ENCODE measurements around the gene ZBTB9.

DNA sequence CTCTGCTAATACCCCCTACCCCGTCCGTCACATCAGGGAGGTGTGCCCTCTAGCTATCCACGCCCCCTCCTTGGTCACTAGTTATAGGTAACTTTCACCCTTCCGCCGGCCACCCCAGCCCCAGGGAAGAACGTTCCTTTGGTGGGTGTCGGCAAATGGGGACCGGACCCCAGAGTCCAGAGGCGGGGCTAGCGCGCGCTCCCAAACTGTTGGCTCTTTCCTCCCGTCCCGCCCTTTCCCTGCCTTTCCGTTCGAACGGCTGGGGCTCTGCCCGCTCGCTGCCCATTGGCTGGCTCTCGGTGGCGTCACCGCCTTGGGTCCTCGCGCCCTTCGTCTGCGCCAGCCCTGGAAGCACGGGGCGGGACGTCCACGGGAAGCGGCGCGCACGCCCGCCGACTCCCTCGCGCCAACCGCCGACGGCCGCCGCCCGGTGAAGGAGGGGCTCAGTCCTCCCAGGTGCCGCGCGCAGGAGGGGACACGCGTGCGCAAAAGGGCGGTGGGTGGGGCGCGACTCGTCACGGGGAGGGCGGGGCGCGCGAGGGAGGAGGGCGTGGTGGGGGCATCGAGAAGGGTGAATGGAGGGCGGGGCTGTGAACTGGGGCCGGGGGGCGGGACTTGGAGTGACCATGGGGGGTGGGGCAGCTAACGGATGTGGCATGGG is 44.2 kb upstream of the ZBTB9 start:
- TF ChIP-seq, protein P1, sequence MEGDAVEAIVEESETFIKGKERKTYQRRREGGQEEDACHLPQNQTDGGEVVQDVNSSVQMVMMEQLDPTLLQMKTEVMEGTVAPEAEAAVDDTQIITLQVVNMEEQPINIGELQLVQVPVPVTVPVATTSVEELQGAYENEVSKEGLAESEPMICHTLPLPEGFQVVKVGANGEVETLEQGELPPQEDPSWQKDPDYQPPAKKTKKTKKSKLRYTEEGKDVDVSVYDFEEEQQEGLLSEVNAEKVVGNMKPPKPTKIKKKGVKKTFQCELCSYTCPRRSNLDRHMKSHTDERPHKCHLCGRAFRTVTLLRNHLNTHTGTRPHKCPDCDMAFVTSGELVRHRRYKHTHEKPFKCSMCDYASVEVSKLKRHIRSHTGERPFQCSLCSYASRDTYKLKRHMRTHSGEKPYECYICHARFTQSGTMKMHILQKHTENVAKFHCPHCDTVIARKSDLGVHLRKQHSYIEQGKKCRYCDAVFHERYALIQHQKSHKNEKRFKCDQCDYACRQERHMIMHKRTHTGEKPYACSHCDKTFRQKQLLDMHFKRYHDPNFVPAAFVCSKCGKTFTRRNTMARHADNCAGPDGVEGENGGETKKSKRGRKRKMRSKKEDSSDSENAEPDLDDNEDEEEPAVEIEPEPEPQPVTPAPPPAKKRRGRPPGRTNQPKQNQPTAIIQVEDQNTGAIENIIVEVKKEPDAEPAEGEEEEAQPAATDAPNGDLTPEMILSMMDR (IDR thresholded peaks at IDR 0.05; ENCODE audit: insufficient read depth, low read length) = no peak
- no peak for TF ChIP-seq SPI1 (IDR thresholded peaks at IDR 0.05; ENCODE audit: borderline replicate concordance, low read depth)
